ENCODE data around the gene HDAC5.

The HDAC5 gene

GRCh38 chr17:44063704-44064639 is 59.5 kb downstream of the HDAC5 start:
- H3K4me1 ChIP-seq (ENCODE audit: insufficient read depth, low read length, severe bottlenecking): peaks cover 21% of the 10 kb centered on the region
- no peak overlapping the region for H3K27ac ChIP-seq (ENCODE audit: low read depth, low read length, poor library complexity, severe bottlenecking)
- H3K4me2 ChIP-seq (ENCODE audit: low read length): no peak overlapping the region
- no peaks in the 10 kb centered on the region for H4K20me1 ChIP-seq (ENCODE audit: insufficient read depth, low read length)
- TF ChIP-seq EZH2 (IDR thresholded peaks at IDR 0.05; ENCODE audit: borderline replicate concordance, low read length): no peak
- TF ChIP-seq CTCF (IDR thresholded peaks at IDR 0.05; ENCODE audit: low read length): no peak
- H3K79me2 ChIP-seq (ENCODE audit: insufficient read depth, low read length): peaks cover 62% of the 10 kb centered on the region
- H3K9me2 ChIP-seq (ENCODE audit: low read depth, low read length): no peaks in the 10 kb centered on the region
- no peaks in the 10 kb centered on the region for H3K9me3 ChIP-seq (ENCODE audit: low read length)
- H3K27me3 ChIP-seq (ENCODE audit: insufficient read depth, low read length): no peaks in the 10 kb centered on the region
- no peak overlapping the region for H3K4me3 ChIP-seq (ENCODE audit: low read depth, low read length, poor library complexity, severe bottlenecking)
- no peaks in the 10 kb centered on the region; the same call in 1 of the 2 replicates for H3F3A ChIP-seq (ENCODE audit: insufficient read depth, low read length)
- no peak overlapping the region for H2AFZ ChIP-seq (ENCODE audit: low read length)
- peaks cover 49% of the 10 kb centered on the region for H3K36me3 ChIP-seq (ENCODE audit: insufficient read depth, low read length)
- H3K9ac ChIP-seq (ENCODE audit: low read length): no peak overlapping the region

- TF ChIP-seq CTCF (IDR thresholded peaks at IDR 0.05; ENCODE audit: low read length) (no peak), EZH2 (IDR thresholded peaks at IDR 0.05; ENCODE audit: borderline replicate concordance, low read length) (no peak)
- H3K36me3 ChIP-seq (ENCODE audit: insufficient read depth, low read length): peaks cover 58% of the 10 kb centered on the region
These were observed 60.6 kb downstream of the HDAC5 start for GRCh38 chr17:44062871-44063270.

GRCh38 chr17:44061446-44061845 is 62.0 kb downstream of the HDAC5 start:
- no peak overlapping the region for H3K4me2 ChIP-seq (ENCODE audit: low read length)
- H3K9me3 ChIP-seq (ENCODE audit: low read length): no peaks in the 10 kb centered on the region
- H3K27me3 ChIP-seq (ENCODE audit: insufficient read depth, low read length): no peaks in the 10 kb centered on the region
- peaks cover 66% of the 10 kb centered on the region for H3K36me3 ChIP-seq (ENCODE audit: insufficient read depth, low read length)
- no peak overlapping the region for H2AFZ ChIP-seq (ENCODE audit: low read length)
- peaks cover 61% of the 10 kb centered on the region for H3K79me2 ChIP-seq (ENCODE audit: insufficient read depth, low read length)
- TF ChIP-seq CTCF (IDR thresholded peaks at IDR 0.05; ENCODE audit: low read length): no peak
- no peak for TF ChIP-seq EZH2 (IDR thresholded peaks at IDR 0.05; ENCODE audit: borderline replicate concordance, low read length)
- no peak overlapping the region for H3K27ac ChIP-seq (ENCODE audit: low read depth, low read length, poor library complexity, severe bottlenecking)
- H3K9ac ChIP-seq (ENCODE audit: low read length): no peak overlapping the region
- no peaks in the 10 kb centered on the region for H3K9me2 ChIP-seq (ENCODE audit: low read depth, low read length)
- H3F3A ChIP-seq (ENCODE audit: insufficient read depth, low read length): no peaks in the 10 kb centered on the region
- peaks cover 10% of the 10 kb centered on the region for H3K4me1 ChIP-seq (ENCODE audit: insufficient read depth, low read length, severe bottlenecking)
- H3K4me3 ChIP-seq (ENCODE audit: low read depth, low read length, poor library complexity, severe bottlenecking): no peak overlapping the region
- no peaks in the 10 kb centered on the region for H4K20me1 ChIP-seq (ENCODE audit: insufficient read depth, low read length)

More at GRCh38 chr17:44062871-44063270, 60.6 kb downstream of the HDAC5 start:
- Histone ChIP-seq H3K9ac (ENCODE audit: low read length) (no peak overlapping the region), H4K20me1 (ENCODE audit: insufficient read depth, low read length) (no peaks in the 10 kb centered on the region), H3K4me2 (ENCODE audit: low read length) (no peak overlapping the region), H3K79me2 (ENCODE audit: insufficient read depth, low read length) (peaks cover 65% of the 10 kb centered on the region), H3K27me3 (ENCODE audit: insufficient read depth, low read length) (no peaks in the 10 kb centered on the region), H3K4me1 (ENCODE audit: insufficient read depth, low read length, severe bottlenecking) (peaks cover 21% of the 10 kb centered on the region), H3K27ac (ENCODE audit: low read depth, low read length, poor library complexity, severe bottlenecking) (no peak overlapping the region), H3K9me2 (ENCODE audit: low read depth, low read length) (no peaks in the 10 kb centered on the region), H2AFZ (ENCODE audit: low read length) (no peak overlapping the region), H3K4me3 (ENCODE audit: low read depth, low read length, poor library complexity, severe bottlenecking) (no peak overlapping the region), H3F3A (ENCODE audit: insufficient read depth, low read length) (no peaks in the 10 kb centered on the region; the same call in 1 of the 2 replicates), H3K9me3 (ENCODE audit: low read length) (no peaks in the 10 kb centered on the region)

All from OCI-LY1 (cell line).